Measurements from ENCODE around the gene SVOP.
"Not testable (repeated sequence)": the region's sequence is repeated elsewhere in the genome, so short reads cannot be mapped to it uniquely, and the experiment has no call there.

The SVOP gene

GRCh38 chr12:109028624-109029023 lies 7.8 kb upstream of the SVOP start:
- DNase-seq: not testable (repeated sequence)

GRCh38 chr12:109027767-109028166 lies 6.9 kb upstream of the SVOP start:
- DNase-seq: no peak

DNA sequence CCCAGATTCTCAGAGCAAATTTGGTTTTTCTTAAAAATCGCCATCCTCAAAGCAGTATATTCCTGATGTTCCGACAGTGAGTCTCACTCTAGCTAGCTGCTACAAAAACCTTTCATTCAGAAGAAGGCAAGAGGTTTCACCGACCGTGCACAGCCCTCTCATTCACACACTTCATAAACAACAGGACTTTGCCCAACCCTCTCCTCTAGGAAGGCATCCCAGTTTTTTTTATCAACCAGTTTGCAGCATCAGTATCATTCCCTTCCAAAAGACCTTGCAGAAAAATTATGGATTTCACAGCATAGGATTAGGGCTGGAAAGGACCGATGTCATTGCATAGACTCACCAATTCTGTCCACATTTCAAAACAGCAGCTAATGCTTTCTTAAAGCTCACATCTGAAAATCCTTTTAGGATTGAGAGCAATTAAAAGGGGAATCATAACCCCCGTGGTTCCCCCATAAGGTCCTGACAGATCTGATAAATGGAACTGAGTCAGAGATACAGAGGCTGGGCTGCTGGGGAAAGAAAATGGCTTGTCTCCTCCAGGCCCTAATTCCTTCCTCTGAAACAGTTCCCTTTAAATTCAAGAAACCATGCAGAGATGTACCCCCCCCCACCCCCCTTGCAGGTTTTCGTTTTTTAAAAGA lies 597 bp downstream of the SVOP start:
- peak; percentile 68 for DNase-seq

DNA sequence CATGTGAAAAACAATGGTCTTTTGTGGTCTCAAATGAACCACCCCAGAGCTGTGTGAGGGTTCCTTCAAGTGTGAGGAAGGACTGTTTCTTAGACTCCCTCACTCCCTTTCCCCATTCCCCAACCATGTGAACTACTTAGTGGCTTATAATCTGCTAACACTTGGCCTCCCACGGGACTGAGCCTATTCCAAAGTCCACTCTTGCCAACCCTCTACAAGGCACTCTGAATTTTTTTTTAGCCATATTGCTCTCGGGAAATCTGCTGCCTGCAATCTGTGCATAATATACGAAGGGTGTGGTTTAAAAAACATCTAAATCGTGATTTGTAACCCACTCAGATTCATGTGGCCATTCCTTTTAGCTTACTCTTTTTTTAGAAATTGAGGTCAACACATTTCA lies 2.6 kb downstream of the SVOP start:
- DNase-seq: peak; percentile 49

- DNase-seq: no peak
Measured at GRCh38 chr12:109016978-109017377, 3.9 kb downstream of the SVOP start.

GRCh38 chr12:109016016-109016415 lies 4.9 kb downstream of the SVOP start:
- no peak for DNase-seq

- no peak for DNase-seq
Measured at GRCh38 chr12:109014984-109015765, 5.7 kb downstream of the SVOP start.

GRCh38 chr12:109010259-109010658 lies 10.6 kb downstream of the SVOP start:
- DNase-seq: no peak

DNA sequence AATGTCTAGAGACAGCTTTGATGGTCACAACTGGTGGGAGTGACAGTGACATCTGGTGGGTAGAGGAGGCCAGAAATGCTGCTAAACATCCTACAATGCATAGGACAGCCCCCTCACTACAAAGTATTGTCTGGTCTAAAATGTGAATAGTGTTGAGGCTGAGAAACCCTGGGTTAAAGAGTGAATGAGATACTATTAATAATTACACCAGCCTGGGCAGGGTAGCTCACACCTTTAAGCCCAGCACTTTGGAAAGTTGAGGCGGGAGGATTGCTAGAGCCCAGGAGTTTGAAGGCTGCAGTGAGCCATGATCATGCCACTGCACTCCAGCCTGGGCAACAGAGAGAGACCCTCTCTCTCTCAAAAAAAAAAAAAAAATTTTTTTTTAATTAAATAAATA lies 11.1 kb downstream of the SVOP start:
- no peak for DNase-seq

GRCh38 chr12:109004017-109004416 lies 16.9 kb downstream of the SVOP start:
- DNase-seq: no peak

- DNase-seq: no peak
Measured at GRCh38 chr12:108996320-108996719, 24.5 kb downstream of the SVOP start.

- DNase-seq: no peak
Measured at GRCh38 chr12:108995370-108995992, 25.4 kb downstream of the SVOP start.

GRCh38 chr12:108990103-108990502 lies 30.8 kb downstream of the SVOP start:
- not testable (repeated sequence) for DNase-seq

DNA sequence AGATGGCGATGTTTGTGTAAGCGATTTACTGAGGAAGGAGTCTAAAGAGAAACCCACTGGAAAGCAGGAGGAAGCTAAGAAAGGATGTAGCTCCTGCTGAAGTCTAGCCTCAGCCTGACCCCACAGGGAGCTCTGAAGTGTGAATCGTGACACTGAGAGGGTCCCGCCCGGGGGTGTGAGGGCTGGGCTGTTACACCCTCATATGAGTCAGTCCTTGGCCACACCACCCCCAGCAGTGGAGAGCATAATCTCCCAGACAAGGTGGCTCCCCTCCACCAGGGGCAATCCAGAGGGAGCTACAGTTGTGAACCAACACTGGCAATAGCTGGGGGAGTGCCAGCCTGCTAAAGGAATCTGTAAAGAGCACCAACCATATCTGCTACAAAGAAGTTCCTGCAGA lies 31.5 kb downstream of the SVOP start:
- no peak for DNase-seq

DNA sequence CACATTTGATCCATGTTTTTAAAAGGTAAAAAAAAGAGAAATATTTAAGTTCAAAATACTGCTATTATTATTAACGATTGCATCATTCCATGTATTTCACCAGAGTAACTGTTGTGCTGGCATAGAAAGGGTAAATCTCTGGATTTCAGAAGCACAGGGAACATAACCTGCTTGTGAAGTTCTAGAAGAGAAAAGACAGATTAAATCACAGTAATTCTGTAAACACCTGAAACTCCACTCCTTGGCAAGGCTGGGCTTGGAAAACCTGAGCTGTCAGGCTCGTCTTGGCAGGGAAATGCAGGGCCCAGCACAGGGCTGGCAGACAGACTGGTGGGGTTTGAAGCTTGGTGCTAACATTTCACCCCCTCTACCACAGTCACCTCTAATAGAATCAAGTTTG lies 35.1 kb downstream of the SVOP start:
- DNase-seq: peak; percentile 69

DNA sequence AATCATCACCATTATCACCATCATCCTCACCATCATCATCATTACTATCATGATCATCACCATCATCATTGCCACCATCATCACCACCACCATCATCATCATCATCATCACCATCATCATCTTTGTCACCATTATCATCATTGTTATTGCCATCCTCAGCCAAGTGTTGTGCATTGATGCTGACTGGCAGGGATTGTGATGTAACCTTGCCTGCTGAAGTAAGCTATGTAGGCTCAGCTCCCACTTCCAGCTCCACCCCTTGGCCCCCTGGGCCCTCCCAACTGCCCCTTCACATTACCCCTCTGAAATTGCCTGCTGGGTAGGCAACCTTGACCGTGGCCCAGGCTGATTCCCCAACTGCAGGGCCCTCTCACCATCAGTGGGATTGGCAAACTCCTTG lies 37.6 kb downstream of the SVOP start:
- DNase-seq: no peak

DNA sequence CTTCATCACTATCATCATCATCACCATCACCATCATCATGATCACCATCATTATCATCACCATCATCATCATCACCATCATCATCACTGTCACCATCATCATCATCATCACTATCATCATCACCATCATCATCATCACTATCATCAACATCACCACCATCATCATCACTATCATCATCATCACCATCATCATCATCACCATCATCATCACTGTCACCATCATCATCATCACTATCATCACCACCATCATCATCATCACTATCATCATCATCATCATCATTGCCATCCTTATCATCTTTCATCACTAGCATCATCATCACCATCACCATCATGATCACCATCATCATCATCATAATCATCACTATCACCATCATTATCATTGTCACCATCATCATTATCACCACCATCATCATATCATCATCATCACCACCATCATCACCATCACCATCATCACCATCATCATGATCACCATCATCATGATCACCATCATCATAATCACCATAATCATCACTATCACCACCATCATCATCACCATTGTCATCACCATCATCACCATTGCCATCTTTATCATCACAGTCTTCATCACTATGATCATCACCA lies 38.1 kb downstream of the SVOP start:
- no peak for DNase-seq

- no peak for DNase-seq
Measured at GRCh38 chr12:108981835-108982234, 39.0 kb downstream of the SVOP start.

GRCh38 chr12:108980831-108981618 lies 39.8 kb downstream of the SVOP start:
- DNase-seq: no peak

DNA sequence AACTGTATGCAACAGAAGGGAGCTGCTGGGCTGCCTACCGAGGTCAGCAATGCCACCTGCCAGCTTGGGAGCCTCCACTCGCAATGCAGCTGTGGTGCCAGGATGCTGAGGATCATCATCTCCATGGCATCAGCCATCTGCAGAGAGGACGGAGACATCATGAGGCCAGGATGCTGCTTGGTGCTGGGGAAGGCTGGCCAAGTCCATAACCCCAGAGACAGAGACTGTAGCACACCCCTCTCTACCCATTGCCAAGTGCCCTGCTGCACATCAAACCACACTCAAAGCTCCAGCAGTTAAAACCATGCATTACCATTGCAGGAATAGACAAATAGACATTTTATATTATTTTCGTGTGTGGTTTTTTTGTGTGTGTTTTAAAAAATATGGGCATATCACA lies 43.5 kb downstream of the SVOP start:
- no peak for DNase-seq

DNA sequence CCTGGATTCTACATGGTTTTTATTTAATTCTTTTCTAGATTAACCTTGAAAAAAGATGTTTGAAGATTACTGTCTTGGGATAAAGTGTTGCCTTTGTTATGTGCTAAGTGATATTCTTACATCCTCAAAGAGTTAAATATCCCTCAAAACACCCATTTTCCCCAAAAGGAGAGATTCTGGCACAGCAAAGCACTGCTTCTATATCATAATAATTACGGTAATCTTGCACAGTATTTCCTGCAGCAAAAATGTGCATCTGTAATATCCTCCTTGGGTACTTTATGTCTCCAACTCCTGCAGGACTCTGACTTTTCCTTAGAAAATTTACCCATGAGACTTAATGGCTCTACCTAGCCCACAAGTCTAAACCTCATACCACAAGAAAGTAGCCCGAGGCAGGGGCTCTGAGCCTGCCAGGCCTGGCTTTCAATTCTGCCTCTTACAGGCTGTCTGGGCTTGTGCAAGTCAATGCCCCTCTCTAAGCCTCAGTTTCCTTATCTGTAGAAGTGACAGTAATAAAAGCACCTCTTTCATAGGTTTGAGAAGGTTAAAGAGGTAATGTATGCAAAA lies 45.8 kb downstream of the SVOP start:
- DNase-seq: no peak

GRCh38 chr12:108973629-108974152 lies 47.2 kb downstream of the SVOP start:
- no peak for DNase-seq
